Measurements from ENCODE around the gene GATA3.

The GATA3 gene

DNA sequence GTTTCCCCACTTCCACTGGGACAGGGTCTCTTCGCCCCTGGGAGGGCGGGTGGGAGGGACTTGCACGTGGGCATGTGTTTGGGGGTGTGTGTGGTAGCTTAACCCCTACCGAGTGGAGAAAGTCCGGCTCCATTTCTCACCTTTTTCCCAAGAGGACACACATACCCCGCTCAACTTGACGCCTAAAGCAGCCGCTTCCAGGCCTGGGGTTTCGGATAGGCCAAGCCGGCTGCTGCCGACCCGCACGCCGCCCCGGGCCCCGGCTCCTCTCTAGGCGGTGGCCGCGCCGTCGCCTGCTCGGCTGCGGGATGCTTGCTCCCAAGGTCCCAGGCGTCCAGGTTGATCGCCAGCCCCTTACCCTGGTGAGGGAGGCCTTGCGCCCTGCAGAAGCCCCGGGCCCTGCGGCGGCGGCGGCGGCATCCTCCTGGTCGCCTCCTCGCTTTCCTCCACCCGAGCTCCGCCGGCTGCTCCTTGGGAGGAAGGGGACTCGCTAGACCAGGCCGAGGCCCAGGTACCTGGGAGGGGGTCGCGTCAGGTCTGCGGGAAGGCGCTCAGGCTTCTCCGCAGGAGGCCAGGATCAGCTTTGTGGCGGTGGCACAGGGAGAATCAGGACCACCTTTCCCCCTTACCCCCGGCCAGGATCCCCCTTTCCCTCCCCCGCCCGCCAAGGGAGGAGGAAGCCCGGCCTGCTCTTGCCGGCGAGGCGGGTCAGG is 3.2 kb upstream of the GATA3 start:
- no peak for DNase-seq (ENCODE audit: low read depth in 2 of 2)

- DNase-seq (ENCODE audit: low read depth in 2 of 2) = no peak
Observed at GRCh38 chr10:8051851-8052257, 2.6 kb upstream of the GATA3 start.

DNA sequence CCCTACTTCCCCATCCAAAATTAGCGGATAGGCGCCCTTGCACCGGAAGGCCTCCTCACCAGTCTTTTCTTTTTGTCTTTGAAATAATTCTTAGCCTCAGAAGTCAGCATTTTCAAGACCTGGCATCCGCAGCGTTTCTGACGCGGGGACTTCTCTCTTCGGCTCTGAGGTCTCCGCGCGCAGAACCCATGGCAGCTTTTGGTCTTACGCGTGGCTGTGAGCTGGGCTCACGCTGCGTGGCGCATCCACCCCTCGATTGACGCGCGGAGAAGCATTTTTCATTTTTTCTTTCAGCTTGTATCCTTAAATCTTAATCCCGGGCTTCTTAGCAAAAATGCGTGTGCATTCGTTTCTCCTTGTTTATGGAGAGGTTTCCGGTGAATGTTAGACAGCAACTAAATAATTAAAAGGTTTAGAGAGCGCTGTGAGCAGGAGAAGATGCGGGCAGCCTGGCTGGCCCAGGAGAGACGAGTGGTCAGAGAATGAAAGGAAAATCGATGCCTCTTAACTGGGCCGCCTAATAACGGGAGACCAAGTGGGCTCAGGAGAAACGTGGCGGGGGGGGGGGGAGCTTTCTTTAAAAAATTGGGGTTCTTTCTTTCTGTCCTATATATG is 2.0 kb upstream of the GATA3 start:
- no peak for DNase-seq (ENCODE audit: low read depth in 2 of 2)

DNA sequence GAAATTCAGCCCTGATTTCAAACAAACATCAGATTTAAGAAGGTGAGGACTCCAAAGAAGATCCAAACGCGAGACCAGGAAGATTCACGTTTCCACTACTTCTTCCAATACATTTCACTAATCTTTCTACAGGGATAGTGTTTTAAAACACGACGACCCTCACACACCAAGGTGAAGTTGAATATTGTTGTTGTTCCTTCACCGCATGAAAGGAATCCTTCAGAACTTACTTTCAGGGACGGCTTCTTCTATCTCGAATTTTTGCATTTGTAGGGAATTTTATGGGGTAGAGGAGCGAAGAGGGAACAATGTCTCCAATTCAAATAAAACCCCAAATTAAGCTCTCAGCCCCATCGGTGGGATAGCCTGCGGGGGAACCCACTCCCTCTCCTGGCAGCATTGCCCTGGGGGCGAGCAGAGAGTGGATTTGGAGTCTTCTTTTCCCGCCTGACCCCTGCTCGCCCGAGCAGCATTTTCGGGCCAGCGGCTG is 1.5 kb upstream of the GATA3 start:
- DNase-seq (ENCODE audit: low read depth in 2 of 2) = no peak

GRCh38 chr10:8053446-8054243 is 843 bp upstream of the GATA3 start:
- DNase-seq (ENCODE audit: low read depth in 2 of 2) = peak; percentile 90 to 96

DNA sequence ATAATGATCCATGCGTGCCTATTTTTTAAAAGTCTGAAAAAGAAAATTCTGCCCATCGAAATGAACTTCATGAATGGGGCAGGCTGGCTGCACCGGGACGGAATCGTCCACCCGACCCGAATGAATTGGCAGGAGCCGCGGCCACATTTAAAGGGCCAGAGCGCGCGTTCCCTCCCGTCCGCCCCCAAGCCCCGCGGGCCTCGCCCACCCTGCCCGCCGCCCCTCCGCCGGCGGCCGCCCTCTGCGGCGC is 319 bp upstream of the GATA3 start:
- no peak for DNase-seq (ENCODE audit: low read depth in 2 of 2)

DNA sequence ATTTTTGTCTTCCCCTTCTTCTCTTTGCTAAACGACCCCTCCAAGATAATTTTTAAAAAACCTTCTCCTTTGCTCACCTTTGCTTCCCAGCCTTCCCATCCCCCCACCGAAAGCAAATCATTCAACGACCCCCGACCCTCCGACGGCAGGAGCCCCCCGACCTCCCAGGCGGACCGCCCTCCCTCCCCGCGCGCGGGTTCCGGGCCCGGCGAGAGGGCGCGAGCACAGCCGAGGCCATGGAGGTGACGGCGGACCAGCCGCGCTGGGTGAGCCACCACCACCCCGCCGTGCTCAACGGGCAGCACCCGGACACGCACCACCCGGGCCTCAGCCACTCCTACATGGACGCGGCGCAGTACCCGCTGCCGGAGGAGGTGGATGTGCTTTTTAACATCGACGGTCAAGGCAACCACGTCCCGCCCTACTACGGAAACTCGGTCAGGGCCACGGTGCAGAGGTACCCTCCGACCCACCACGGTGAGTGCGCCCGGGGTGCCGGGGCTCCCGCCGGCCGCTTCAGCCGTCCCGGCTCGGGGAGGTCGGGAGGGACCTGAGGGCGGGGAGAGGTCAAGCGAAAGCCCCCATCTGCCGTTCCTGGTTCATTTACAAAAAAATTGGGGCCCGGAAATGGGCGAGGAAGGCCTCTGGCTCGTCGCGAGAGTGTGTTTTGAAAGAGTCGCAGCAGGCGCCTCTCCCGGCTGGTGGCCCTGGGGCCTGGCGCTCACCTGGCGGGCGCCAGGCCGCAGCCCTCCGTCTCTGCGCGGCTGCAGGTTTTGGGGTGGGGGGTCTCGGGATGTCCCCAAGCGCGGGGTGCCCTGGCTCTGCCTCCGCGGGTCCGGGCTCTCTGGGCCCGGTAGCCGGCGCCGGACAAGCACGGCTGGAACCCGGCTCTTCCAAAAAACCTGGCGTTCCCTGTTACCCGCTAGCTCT is 1.2 kb downstream of the GATA3 start:
- no peak for DNase-seq (ENCODE audit: low read depth in 2 of 2)

- no peak for DNase-seq (ENCODE audit: low read depth in 2 of 2)
Observed at GRCh38 chr10:8056378-8056777, 1.9 kb downstream of the GATA3 start.

- no peak for DNase-seq (ENCODE audit: low read depth in 2 of 2)
Observed at GRCh38 chr10:8056871-8057331, 2.4 kb downstream of the GATA3 start.

DNA sequence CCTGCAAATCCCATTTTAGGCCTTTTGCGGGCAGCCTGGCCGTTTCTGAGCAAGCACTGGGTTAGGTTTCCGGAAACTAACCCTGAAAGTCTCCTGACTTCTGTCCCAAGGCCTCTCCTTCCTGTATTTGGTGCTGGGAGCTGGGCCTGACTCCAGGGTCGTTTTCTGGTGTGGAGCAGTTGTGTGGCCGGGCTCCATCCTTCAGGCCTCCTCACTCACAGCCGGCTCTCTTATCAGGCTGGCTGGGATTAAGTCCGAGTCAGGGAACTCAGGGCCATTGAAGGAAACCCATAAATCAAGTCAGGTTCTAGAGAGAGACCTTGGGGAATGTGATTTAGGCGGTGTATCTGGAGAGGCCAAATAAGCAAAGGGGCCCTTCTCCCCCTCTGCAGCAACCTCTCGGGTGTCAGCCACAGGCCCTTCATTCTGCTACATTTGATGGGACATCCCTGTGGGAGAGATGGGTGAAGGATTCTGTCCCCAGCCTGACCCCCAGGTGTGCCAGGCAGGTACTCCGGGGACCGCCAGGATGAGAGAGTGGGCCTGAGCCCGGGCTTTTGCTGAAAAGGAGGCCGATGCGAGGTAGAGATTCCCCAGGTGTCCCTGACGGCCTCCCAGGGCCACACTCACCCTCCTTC is 3.3 kb downstream of the GATA3 start:
- DNase-seq (ENCODE audit: low read depth in 2 of 2) = no peak

GRCh38 chr10:8058274-8059111 is 4.0 kb downstream of the GATA3 start:
- DNase-seq (ENCODE audit: low read depth in 2 of 2) = no peak

- no peak for DNase-seq (ENCODE audit: low read depth in 2 of 2)
Observed at GRCh38 chr10:8059191-8059936, 4.9 kb downstream of the GATA3 start.

DNA sequence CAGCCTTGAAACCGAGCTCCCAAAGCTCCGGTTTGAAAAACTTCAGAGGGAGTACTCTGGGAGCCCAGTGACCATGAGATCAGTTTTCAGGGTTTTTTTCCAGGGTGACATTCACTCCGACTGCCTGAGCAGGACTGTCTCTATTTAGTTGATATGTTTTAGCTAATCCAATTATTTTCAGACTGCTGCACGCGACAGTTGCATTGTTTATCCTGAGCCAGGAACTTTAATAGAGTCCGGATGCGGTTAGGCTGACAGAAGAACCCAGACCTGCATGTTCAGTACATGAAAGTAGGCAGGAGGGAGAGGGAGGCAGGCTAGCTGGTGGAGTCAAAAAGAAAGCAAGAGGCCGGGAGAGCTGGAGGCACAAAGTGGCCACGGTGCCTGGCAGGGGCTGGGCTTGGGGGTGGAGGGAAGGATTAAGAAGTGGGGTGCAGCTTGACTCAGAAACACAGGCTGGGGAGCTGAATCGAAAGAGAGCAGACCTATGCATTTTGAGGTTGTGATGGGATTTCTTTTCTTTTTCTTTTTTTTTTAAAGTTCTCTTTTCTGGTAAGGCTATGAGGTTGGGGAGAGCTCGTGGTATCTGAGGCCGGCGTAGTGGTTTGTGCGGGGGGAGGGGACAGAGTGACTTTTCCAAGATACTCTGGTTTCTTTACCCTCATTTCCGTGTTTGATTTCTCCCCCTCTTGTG is 5.7 kb downstream of the GATA3 start:
- DNase-seq (ENCODE audit: low read depth in 2 of 2) = peak in 1 of 2 experiments; percentile 70

DNA sequence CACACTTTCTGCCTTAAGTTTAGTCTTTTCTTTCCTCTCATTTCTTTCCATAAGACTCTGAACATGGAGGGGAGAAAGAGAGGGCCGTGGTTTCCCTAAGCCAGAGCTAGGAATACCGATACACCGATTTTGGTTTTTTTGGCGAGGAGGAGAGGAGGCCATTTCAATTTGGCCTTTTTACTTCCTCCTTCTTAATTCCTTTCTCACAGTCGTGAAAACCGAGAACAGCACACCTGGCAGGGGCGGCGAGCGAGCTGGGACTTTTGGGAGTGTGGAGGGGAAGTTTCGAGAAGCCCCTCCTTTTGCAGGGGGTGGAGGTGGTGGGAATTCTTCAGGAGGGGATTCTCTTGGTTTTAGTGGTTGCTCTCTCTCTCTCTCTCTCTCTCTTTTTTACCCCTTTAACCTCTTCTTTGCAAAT is 6.2 kb downstream of the GATA3 start:
- DNase-seq (ENCODE audit: low read depth in 2 of 2) = no peak

- DNase-seq (ENCODE audit: low read depth in 2 of 2) = no peak
Observed at GRCh38 chr10:8061274-8062211, 7.1 kb downstream of the GATA3 start.

GRCh38 chr10:8063128-8063908 is 8.8 kb downstream of the GATA3 start:
- no peak for DNase-seq (ENCODE audit: low read depth in 2 of 2)

DNA sequence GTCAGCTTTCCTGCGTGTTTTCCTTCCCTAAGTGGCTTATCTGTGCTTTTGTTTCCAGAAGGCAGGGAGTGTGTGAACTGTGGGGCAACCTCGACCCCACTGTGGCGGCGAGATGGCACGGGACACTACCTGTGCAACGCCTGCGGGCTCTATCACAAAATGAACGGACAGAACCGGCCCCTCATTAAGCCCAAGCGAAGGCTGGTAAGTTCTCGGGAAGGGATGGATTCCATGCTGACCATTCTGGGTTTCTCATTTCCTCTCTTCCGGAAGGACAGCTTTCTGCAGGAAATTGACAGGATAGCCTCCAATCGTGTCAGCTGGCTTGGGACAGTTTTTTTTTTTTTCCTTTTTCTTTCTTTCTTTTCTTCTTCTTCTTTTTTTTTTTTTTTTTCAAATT is 9.4 kb downstream of the GATA3 start:
- no peak for DNase-seq (ENCODE audit: low read depth in 2 of 2)
